OCI-LY7 (cell line): ENCODE measurements around the gene CCDC192. TPM values are rescaled to one million over a fixed set of nuclear protein-coding genes. Genes with fewer than 3 reads are reported as not detected.

Source experiments
- BruUV-seq: library from RNA; stranded (reverse); fragments of 400-500 nt; replicated peaks from 2 replicates; lab custom pipeline; 2021; lab: Mats Ljungman, UMichigan
- CTCF ChIA-PET: fragments of 300-600 bp; sonication (Branson Sonifier 250); formaldehyde crosslinking; loops from one replicate; lab custom pipeline; 2022; ENCODE audit warnings: antibody characterized with exemption; ENCODE audit not compliant: unreplicated experiment; lab: Charles Lee
- POLR2A ChIA-PET: fragments of 300-600 bp; sonication (Branson Sonifier 250); formaldehyde crosslinking; loops from one replicate; lab custom pipeline; 2022; ENCODE audit warnings: antibody characterized with exemption; lab: Charles Lee
- DNase-seq: peaks from one replicate; pipeline ENCODE4 v3.0.0-alpha.2; 2015; ENCODE audit warnings: low spot score
- H2AFZ ChIP-seq: fragments of 200-600 bp; sonication (generic), shearing (Covaris generic); 2 replicates; pipeline ENCODE4 v1.6.1; 2014; ENCODE audit warnings: mild to moderate bottlenecking, antibody characterized with exemption, low read length, moderate library complexity
- H3K27ac ChIP-seq: fragments of 200-600 bp; sonication (generic); 2 replicates; pipeline ENCODE4 v1.5.1; 2014; ENCODE audit warnings: mixed run types, low read depth, mild to moderate bottlenecking, moderate library complexity, low read length, inconsistent platforms; ENCODE audit not compliant: poor library complexity, severe bottlenecking
- H3K36me3 ChIP-seq: fragments of 200-600 bp; sonication (generic); 2 replicates; pipeline ENCODE4 v1.6.1; 2014; ENCODE audit warnings: mild to moderate bottlenecking, antibody characterized with exemption, low read length, moderate library complexity, mixed read lengths; ENCODE audit not compliant: insufficient read depth
- H3K4me1 ChIP-seq: fragments of 200-600 bp; sonication (generic); 2 replicates; pipeline ENCODE4 v1.5.1; 2014; ENCODE audit warnings: mild to moderate bottlenecking, low read length; ENCODE audit not compliant: insufficient read depth, poor library complexity, severe bottlenecking
- H3K4me2 ChIP-seq: fragments of 200-600 bp; sonication (generic); 2 replicates; pipeline ENCODE4 v1.6.1; 2014; ENCODE audit warnings: mild to moderate bottlenecking, low read length
- H3K4me3 ChIP-seq: fragments of 200-600 bp; sonication (generic); 2 replicates; pipeline ENCODE4 v1.5.1; 2014; ENCODE audit warnings: mild to moderate bottlenecking, low read depth, low read length; ENCODE audit not compliant: poor library complexity, severe bottlenecking
- H3K79me2 ChIP-seq: fragments of 200-600 bp; sonication (generic); 2 replicates; pipeline ENCODE4 v1.6.1; 2016; ENCODE audit warnings: low read depth, mild to moderate bottlenecking, low read length, moderate library complexity, mixed read lengths; ENCODE audit not compliant: insufficient read depth
- H3K9me2 ChIP-seq: fragments of 200-600 bp; sonication (generic); 2 replicates; pipeline ENCODE4 v1.6.1; 2016; ENCODE audit warnings: mild to moderate bottlenecking, low read length, mixed read lengths; ENCODE audit not compliant: insufficient read depth
- H3K9me3 ChIP-seq: fragments of 200-600 bp; sonication (generic); 2 replicates; pipeline ENCODE4 v1.6.1; 2014; ENCODE audit warnings: mild to moderate bottlenecking, mixed run types, low read length, mixed read lengths
- H4K20me1 ChIP-seq: fragments of 200-600 bp; sonication (generic); 2 replicates; pipeline ENCODE4 v1.6.1; 2014; ENCODE audit warnings: mild to moderate bottlenecking, antibody characterized with exemption, low read length, moderate library complexity, mixed read lengths; ENCODE audit not compliant: insufficient read depth
- EZH2phosphoT487 ChIP-seq: fragments of 200-600 bp; sonication (generic); IDR thresholded peaks from 2 replicates; pipeline ENCODE4 v1.6.1; 2018; ENCODE audit warnings: low read depth, borderline replicate concordance, mild to moderate bottlenecking, mixed run types, antibody characterized with exemption, low read length, moderate library complexity, mixed read lengths
- intact Hi-C: fragments of 100-400 bp; cut with micrococcal nuclease; formaldehyde crosslinking; loops from one replicate; pipeline ENCODE4 v1.10.0; 2022; ENCODE audit not compliant: unreplicated experiment
- total RNA-seq, 2 experiments: library from RNA; depleted of rRNA in 1 of 2; stranded (reverse); fragments of >200 nt in 1 of 2; shearing (Covaris generic) in 1 of 2; gene quantifications; 2 replicates each; pipeline ENCODE4 v1.2.3, GENCODE V29; 2014 to 2022
- TF ChIP-seq, protein P1 (sequence below): fragments of 200-600 bp; sonication (generic); conservative IDR thresholded peaks from 2 replicates; pipeline ENCODE4 v1.5.1; 2014; ENCODE audit warnings: mild to moderate bottlenecking, antibody characterized with exemption, low read length, moderate library complexity, mixed read lengths

The CCDC192 gene
- total RNA-seq, 2 experiments from 2014 or later, result not detected

DNA sequence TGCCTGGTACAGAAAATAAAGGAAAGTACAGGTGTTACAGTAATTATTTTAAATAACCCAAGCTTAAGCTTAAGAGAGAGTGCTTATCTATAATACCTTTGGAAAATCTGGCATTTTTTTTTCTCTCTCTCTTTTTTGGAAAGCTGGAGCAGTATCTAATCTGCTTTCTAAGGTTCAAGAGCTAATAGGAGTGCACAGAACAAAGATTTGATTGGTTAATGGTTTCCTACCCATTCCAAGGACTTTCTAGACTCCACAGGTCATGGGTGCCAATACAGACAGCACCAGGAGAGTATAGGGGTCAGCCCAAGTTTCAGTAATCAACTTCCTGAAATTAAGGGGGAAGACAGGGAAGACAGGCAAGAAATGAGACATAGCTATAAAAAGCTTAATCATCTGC is 276.3 kb downstream of the CCDC192 start:
- no peaks in the 10 kb centered on the region for H4K20me1 ChIP-seq
- ChIA-PET CTCF (no interaction called here), POLR2A (interaction anchor here (0.6 to 1.0 kb wide), 4 partner anchors 8 to 53 kb away, joined by 3 read pairs; no protein-coding TSS in a partner anchor)
- H3K4me1 ChIP-seq, result peaks cover 6% of the 10 kb centered on the region
- H3K4me3 ChIP-seq, result no peak overlapping the region
- TF ChIP-seq, protein P1, sequence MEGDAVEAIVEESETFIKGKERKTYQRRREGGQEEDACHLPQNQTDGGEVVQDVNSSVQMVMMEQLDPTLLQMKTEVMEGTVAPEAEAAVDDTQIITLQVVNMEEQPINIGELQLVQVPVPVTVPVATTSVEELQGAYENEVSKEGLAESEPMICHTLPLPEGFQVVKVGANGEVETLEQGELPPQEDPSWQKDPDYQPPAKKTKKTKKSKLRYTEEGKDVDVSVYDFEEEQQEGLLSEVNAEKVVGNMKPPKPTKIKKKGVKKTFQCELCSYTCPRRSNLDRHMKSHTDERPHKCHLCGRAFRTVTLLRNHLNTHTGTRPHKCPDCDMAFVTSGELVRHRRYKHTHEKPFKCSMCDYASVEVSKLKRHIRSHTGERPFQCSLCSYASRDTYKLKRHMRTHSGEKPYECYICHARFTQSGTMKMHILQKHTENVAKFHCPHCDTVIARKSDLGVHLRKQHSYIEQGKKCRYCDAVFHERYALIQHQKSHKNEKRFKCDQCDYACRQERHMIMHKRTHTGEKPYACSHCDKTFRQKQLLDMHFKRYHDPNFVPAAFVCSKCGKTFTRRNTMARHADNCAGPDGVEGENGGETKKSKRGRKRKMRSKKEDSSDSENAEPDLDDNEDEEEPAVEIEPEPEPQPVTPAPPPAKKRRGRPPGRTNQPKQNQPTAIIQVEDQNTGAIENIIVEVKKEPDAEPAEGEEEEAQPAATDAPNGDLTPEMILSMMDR, result no peak
- no peak for TF ChIP-seq EZH2phosphoT487
- peaks cover 2% of the 10 kb centered on the region; the same call in 1 of the 2 replicates for H3K36me3 ChIP-seq
- no peaks in the 10 kb centered on the region; the same call in 1 of the 2 replicates for H3K9me2 ChIP-seq
- no peak for DNase-seq
- H2AFZ ChIP-seq, result no peak overlapping the region
- H3K79me2 ChIP-seq, result no peaks in the 10 kb centered on the region
- H3K4me2 ChIP-seq, result no peak overlapping the region
- BruUV-seq, result no TSS peak
- intact Hi-C loops, result no loop called here
- H3K9me3 ChIP-seq, result no peaks in the 10 kb centered on the region
- no peak overlapping the region for H3K27ac ChIP-seq

GRCh38 chr5:127980843-127981242 is 277.7 kb downstream of the CCDC192 start:
- peaks cover 2% of the 10 kb centered on the region; the same call in 1 of the 2 replicates for H3K36me3 ChIP-seq
- H3K9me2 ChIP-seq, result no peaks in the 10 kb centered on the region; the same call in 1 of the 2 replicates
- ChIA-PET POLR2A (no interaction called here), CTCF (no interaction called here)
- TF ChIP-seq EZH2phosphoT487, result no peak
- TF ChIP-seq, protein P1, result no peak
- H3K9me3 ChIP-seq, result no peaks in the 10 kb centered on the region
- intact Hi-C loops, result no loop called here
- H3K4me1 ChIP-seq, result peaks cover 6% of the 10 kb centered on the region
- no peak overlapping the region for H3K4me3 ChIP-seq
- H4K20me1 ChIP-seq, result no peaks in the 10 kb centered on the region
- H2AFZ ChIP-seq, result no peak overlapping the region
- BruUV-seq, result no TSS peak
- H3K27ac ChIP-seq, result no peak overlapping the region
- DNase-seq, result no peak
- H3K79me2 ChIP-seq, result no peaks in the 10 kb centered on the region
- H3K4me2 ChIP-seq, result no peak overlapping the region

GRCh38 chr5:127981498-127981897 is 278.3 kb downstream of the CCDC192 start:
- CTCF ChIA-PET, result no interaction called here
- peaks cover 4% of the 10 kb centered on the region for H3K4me1 ChIP-seq
- no peak for DNase-seq
- intact Hi-C loops, result no loop called here
- peaks cover 2% of the 10 kb centered on the region; the same call in 1 of the 2 replicates for H3K36me3 ChIP-seq
- no peaks in the 10 kb centered on the region for H3K9me3 ChIP-seq
- no peaks in the 10 kb centered on the region; the same call in 1 of the 2 replicates for H3K9me2 ChIP-seq
- H3K4me3 ChIP-seq, result no peak overlapping the region
- H3K27ac ChIP-seq, result no peak overlapping the region
- POLR2A ChIA-PET, result no interaction called here
- no peaks in the 10 kb centered on the region for H4K20me1 ChIP-seq
- H3K4me2 ChIP-seq, result no peak overlapping the region
- no TSS peak for BruUV-seq
- no peak overlapping the region for H2AFZ ChIP-seq
- H3K79me2 ChIP-seq, result no peaks in the 10 kb centered on the region
- TF ChIP-seq EZH2phosphoT487, result no peak
- TF ChIP-seq, protein P1, result no peak
